HG02642 (cell line): ENCODE measurements around the gene USP47.
"Not testable (repeated sequence)": the region's sequence is repeated elsewhere in the genome, so short reads cannot be mapped to it uniquely, and the experiment has no call there.

Experiments
- ATAC-seq: cut with Tn5 transposase; IDR thresholded peaks from one replicate; pipeline ENCODE4 v1.9.1; 2021; ENCODE audit warnings: mild to moderate bottlenecking; ENCODE audit not compliant: unreplicated experiment, poor library complexity

The USP47 gene

GRCh38 chr11:11821899-11822298, 19.9 kb upstream of the USP47 start:
- ATAC-seq: no peak

GRCh38 chr11:11822946-11823345, 18.8 kb upstream of the USP47 start:
- no peak for ATAC-seq

- no peak for ATAC-seq
These were observed 15.5 kb upstream of the USP47 start for GRCh38 chr11:11826260-11826659.

- no peak for ATAC-seq
These were observed 14.5 kb upstream of the USP47 start for GRCh38 chr11:11827272-11827671.

GRCh38 chr11:11831406-11831805, 10.4 kb upstream of the USP47 start:
- not testable (repeated sequence) for ATAC-seq

GRCh38 chr11:11836676-11837231, 5.0 kb upstream of the USP47 start:
- ATAC-seq: no peak

- no peak for ATAC-seq
These were observed 2.1 kb upstream of the USP47 start for GRCh38 chr11:11839718-11840117.

GRCh38 chr11:11841116-11841722, 553 bp upstream of the USP47 start:
- ATAC-seq: peak; percentile 47

GRCh38 chr11:11842421-11843008, 743 bp downstream of the USP47 start:
- ATAC-seq: peak; percentile 39

- ATAC-seq: no peak
These were observed 1.4 kb downstream of the USP47 start for GRCh38 chr11:11843211-11843621.

GRCh38 chr11:11843642-11844041, 1.9 kb downstream of the USP47 start:
- ATAC-seq: no peak

GRCh38 chr11:11844272-11844671, 2.5 kb downstream of the USP47 start:
- ATAC-seq: no peak

- no peak for ATAC-seq
These were observed 3.3 kb downstream of the USP47 start for GRCh38 chr11:11845071-11845470.

GRCh38 chr11:11845551-11845950, 3.8 kb downstream of the USP47 start:
- ATAC-seq: no peak

GRCh38 chr11:11847082-11847481, 5.3 kb downstream of the USP47 start:
- ATAC-seq: no peak

- ATAC-seq: peak; percentile 82
These were observed 7.3 kb downstream of the USP47 start for GRCh38 chr11:11848891-11849746.

GRCh38 chr11:11850668-11851067, 8.9 kb downstream of the USP47 start:
- no peak for ATAC-seq

GRCh38 chr11:11856638-11857037, 14.9 kb downstream of the USP47 start:
- ATAC-seq: no peak

- ATAC-seq: no peak
These were observed 16.0 kb downstream of the USP47 start for GRCh38 chr11:11857769-11858168.

GRCh38 chr11:11858676-11859075, 16.9 kb downstream of the USP47 start:
- ATAC-seq: no peak
